RCC 7860 (cell line): ENCODE measurements around the gene ACSM2A.
"Not testable (repeated sequence)": the region's sequence is repeated elsewhere in the genome, so short reads cannot be mapped to it uniquely, and the experiment has no call there.

ENCODE experiments used
- DNase-seq: peaks from one replicate; pipeline ENCODE4 v3.0.0-alpha.2; 2015; ENCODE audit warnings: low spot score
- FAIRE-seq: peaks from 2 replicates; lab custom pipeline; 2012; peaks lifted over from hg19 to GRCh38; lab: Jason Lieb, UNC

The ACSM2A gene

DNA sequence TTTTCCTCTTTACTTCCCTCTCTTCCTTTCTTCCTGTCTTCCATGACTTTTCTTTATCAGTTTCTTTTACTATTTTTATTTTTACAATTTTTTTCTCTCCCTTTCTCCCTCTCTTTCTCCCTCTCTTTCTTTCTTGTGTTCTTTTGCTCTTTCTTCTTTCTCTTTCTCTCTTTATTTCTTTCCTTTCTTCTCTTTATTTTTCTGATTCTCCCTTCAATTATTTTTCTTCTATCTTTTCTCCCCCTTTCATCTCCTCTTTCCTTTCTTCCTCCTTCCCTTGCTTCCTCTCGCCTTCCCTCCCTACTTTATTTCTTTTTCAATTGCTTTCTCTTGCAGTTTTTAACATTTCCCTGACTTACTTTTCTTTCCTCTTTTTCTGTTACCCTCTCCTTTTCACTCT, 85.3 kb downstream of the ACSM2A start:
- DNase-seq, FAIRE-seq: not testable (repeated sequence)
